GM18909 (cell line): Measurements from ENCODE around the gene PRSS37.
"Not testable (repeated sequence)": the region's sequence is repeated elsewhere in the genome, so short reads cannot be mapped to it uniquely, and the experiment has no call there.

Experiments used
- ATAC-seq: cut with Tn5 transposase; IDR thresholded peaks from one replicate; pipeline ENCODE4 v1.9.1; 2021; ENCODE audit warnings: mild to moderate bottlenecking; ENCODE audit not compliant: unreplicated experiment, poor library complexity

PRSS37 gene

DNA sequence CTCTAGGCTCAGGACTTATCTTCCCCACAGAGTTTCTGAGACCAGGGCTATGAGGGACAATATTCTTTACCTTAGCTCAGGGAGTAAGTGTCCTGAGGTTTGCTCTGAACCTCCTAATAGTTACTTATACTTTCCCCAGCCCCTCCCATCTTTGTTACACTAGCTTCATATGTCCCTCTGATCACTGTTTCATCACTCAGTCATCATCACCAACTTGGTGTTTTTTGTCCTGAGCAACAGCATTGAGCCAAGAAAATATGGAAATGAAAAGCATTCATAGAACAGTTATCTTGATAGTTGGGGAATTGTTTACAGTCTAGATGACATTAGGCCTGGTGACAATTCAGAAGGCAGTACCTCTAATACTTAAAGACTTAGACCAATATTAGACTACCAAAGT, at the start of gene PRSS37:
TSS of gene PRSS37 (minus strand) at position 101 of the 400 bp plus-strand sequence. CDS start 436 bp downstream, outside the sequence.
- ATAC-seq = no peak

DNA sequence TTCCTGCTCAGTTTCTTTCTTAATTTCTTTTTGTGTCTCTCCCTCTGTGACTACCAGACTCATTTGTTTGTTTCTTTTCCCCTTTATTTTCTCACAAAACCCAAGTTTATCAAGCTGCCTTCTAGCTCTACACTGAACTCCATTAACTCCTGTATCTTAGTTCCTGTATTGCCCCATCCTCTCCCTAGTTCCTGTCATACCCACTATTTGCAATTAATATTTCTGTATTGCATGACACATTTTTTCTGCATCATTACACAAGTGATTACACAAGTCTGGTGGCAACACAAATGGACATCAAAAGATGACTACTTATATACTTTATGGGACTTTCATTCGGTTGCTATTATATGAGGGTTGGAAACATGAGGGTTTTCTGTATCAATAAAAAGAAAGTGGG, 48.0 kb upstream of the PRSS37 start:
- ATAC-seq = no peak

- peak; percentile 82 for ATAC-seq
Measured at GRCh38 chr7:141884539-141885225, 43.4 kb upstream of the PRSS37 start.

GRCh38 chr7:141880960-141881359, 39.7 kb upstream of the PRSS37 start:
- ATAC-seq = no peak

DNA sequence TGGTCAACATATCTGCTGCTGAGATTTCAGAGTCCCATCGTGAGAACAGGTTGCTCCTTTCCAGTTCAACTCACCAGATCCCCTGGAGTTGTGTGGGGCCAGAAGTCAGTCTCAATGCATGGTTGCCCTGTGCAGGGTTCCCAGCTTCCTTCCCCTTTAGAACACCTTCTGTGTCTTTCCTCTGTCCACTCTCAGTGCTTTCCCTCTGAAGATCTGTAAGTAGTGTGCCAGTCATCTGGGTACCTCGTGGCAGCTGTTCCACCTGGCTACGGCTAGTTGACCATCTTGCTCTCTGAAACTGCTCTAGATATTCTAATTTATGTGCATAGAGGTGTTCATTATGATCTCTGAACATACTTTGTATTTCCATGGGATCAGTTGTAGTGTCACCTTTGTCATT, 36.1 kb upstream of the PRSS37 start:
- ATAC-seq = no peak

DNA sequence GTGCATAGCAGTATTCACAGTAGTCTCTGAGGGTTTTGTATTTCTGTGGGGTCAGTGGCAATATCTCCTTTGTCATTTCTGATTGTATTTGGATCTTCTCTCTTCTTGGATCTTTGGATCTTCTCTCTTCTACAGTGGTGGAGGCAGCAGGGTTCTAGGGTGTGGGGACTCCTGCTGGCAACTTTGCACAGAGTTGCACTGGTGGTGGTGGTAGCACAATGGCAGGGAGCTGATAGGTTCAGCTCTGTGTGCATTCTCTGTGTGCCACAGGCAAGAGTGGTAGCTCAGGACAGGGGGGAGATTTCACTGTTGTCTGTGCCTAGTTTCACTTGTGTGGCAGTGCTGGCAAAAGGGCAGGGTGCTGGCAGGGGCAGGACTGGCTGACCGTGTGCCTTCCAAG, 35.1 kb upstream of the PRSS37 start:
- ATAC-seq = no peak

GRCh38 chr7:141875453-141875852, 34.2 kb upstream of the PRSS37 start:
- no peak for ATAC-seq

GRCh38 chr7:141874787-141875186, 33.5 kb upstream of the PRSS37 start:
- ATAC-seq = no peak

- no peak for ATAC-seq
Measured at GRCh38 chr7:141872931-141873330, 31.6 kb upstream of the PRSS37 start.

DNA sequence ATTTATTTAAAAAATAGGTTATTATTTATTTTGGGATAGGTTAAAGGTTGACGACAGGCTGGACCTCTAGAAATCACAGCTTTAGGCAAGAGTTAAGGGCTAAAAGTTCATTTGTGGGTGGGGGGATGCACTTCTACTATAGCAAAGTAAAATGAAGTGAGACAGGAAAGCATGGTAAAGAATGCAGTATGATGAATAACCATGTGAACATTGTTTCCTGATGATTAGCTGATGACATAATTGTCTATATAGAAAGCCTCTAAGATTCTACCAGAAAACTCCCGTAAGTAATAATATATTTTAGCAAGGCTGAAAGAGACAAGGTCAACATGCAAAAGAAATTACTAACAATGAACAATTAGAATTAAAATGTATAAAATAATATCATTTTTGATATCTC, 25.7 kb upstream of the PRSS37 start:
- no peak for ATAC-seq

DNA sequence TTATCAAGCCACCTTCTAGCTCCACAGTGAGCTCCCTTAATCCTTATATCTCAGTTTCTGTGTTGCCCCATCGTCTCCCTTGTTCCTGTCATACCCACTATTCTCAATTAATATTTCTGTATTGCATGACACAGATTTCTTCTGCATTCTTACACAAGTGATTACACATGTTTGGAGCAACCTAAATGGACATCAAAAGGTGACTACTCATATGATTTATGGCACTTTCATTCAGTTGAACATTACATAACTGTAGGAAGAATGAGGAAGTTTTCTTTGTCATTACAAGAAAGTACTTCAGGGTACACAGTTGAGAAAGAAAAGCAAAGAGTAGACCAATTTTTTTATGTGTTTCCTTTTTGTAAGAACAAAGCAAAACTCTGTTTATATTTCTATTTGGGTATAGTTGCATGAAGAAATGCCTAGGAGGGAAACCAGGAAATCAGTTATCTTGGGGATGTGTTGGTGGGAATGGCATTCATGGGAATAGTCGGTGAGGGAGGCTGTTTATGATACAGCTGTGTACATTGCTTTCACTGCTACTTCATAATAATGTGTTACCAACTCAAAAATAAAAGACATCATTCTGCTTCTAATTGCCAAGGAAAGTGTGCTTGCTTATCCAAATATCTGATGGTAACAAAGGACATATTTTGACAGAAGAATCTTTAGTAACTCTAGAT, 23.6 kb upstream of the PRSS37 start:
- no peak for ATAC-seq

- ATAC-seq = no peak
Measured at GRCh38 chr7:141860207-141860606, 18.9 kb upstream of the PRSS37 start.

GRCh38 chr7:141847996-141848395, 6.7 kb upstream of the PRSS37 start:
- ATAC-seq = no peak

GRCh38 chr7:141844256-141844655, 3.0 kb upstream of the PRSS37 start:
- ATAC-seq = no peak

- no peak for ATAC-seq
Measured at GRCh38 chr7:141842904-141843303, 1.6 kb upstream of the PRSS37 start.

DNA sequence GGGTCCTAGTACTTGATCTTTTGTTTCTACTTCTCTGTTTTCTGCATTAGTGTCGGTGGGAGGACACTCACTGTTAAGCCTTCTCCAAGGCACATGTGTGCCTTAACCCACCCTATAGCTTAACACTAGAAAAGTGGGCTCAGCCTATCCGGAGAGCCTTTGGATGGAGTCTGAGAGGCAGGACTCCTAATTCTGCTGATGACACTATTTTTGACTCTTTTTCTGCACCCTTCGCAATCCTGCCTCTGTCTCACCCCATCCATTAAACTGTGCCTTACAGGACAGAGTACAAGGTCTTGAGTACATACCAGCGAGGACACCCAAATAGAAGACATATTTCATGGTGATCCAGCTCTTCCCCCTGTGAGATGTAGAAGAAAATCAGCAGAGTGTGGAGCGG, 577 bp downstream of the PRSS37 start:
- ATAC-seq = no peak

GRCh38 chr7:141839256-141839655, 2.0 kb downstream of the PRSS37 start:
- ATAC-seq = no peak

- no peak for ATAC-seq
Measured at GRCh38 chr7:141838581-141838980, 2.7 kb downstream of the PRSS37 start.

GRCh38 chr7:141837683-141838082, 3.6 kb downstream of the PRSS37 start:
- no peak for ATAC-seq

- ATAC-seq = not testable (repeated sequence)
Measured at GRCh38 chr7:141822432-141822831, 18.9 kb downstream of the PRSS37 start.

DNA sequence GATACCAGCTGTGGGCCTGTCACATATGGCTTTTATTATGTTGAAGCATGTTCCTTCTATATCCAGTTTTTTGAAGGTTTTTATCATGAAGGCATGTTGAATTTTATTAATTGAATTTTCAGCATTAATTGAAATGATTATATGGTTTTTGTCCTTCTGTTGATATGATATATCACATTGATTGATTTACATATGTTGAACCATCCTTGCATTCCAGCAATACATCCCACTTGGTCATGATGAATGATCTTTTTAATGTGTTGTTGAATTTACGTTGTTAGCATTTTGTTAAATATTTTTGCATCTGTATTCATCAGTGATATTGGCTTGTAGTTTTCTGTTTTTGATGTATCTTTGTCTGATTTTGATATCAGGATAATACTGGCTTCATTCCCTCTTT, 21.2 kb downstream of the PRSS37 start:
- ATAC-seq = no peak

DNA sequence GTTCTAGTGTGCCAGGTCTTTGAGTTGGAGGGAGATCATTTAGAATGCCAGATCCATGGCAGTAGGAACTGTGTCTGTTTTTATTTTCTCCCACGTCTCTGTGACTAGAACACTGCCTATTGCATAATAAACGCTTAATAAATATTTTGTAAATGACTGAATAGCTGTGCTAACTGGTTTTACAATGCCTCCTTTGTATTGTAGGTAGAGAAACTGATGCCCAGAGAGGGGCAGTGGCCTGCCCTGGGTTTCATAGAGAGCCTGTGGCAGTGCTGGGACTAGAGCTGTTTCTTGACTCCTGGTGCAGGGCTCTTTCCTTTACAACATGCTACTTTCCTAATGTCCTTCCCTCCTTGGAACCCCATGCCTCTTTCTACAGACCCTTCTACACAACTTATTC, 48.8 kb downstream of the PRSS37 start:
- ATAC-seq = no peak
